NCI-H1048 (cell line): ENCODE results near the gene RHAG.

ENCODE experiments used
- DNase-seq: peaks from one replicate; lab custom pipeline; 2025; lab: John Stamatoyannopoulos, UW

Gene RHAG

DNA sequence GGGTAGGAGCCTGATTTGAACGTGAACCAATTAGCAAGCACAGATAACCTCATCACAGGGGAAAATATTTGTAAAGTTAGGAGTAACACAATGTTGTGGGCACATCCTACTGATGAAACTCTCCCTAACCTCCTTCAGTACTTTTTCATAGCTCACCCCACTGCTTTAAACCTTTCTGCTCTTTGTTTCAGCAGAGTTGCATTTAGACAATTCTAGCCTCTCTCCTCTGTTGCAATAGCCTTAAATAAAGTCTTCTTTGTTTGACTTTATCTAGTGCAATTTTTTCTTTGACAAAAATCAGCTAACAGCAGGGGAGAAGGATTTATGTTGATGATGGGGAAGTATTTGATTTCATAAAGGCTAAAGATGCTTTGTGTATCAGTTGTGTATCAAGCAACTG, 72.1 kb downstream of the RHAG start:
- DNase-seq = no peak

DNA sequence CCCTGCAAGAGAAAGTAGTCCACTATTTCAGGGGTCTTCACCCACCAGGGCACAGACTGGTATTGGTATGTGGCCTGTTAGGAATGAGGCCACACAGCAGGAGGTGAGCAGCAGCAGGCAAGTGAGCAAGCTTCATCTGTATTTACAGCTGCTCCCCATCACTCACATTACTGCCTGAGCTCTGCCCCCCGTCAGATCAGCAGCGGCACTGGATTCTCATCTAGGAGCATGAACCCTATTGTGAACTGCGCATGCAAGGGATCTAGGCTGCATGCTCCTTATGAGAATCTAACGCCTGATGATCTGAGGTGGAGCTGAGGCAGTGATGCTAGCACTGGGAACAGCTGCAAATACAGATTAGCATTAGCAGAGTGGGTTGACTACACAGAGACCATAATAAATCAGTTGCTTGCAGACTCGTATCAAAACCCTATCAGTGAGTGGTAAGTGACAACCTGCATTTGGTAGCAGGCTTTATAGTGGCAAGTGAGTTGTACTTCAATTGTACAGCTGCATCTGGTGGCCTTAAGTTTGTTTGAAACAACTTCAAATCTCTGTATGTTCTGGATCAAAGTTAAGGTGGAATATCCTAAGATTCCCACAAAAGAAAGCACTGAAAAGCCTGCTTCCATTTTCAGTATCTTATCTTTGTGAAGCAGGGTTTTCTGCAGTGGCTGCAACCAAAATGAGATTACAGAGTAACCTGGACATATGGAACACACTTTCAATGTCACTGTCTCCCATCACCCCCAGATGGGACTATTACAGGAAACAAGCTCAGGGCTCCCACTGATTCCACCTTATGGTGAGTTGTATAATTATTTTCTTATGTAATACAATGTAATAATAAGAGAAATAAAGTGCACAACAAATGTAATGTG, 73.4 kb downstream of the RHAG start:
- DNase-seq = no peak

DNA sequence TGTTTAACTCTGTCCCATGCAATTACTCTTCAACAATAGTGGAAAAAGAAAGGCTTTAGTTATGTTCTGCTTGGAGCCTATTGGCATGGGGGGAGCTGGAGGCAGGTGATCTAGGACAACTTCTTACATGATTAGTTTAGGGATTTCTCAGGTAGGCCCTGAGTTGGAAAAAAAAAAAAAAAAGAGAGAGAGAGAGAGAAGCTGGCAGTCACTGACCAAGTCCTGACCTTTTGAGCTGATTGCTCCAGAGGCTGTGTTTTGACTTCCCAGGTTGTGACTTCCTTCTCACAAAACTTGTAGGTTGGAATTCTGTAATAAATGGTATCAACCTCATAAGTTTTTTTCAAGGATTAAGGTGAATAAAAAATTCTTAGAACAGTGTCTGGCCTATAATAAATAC, 78.4 kb downstream of the RHAG start:
- no peak for DNase-seq

DNA sequence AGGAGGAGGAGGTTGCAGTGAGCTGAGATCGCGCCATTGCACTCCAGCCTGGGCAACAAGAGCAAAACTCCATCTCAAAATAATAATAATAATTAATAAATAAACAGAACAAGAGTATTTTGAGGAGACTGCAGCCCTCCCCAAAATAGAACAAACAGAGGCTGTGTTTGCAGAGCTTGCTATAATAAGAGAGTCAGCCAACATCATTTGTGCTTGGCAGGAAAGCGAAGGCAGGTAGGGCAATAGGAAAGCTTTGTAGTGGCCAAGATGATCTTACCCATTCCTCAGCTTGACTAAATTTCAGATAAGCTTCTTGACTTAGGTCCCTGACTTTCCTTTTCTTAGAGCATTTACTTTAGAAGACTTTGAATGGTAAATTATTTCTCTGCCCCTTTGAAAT, 79.5 kb downstream of the RHAG start:
- DNase-seq = no peak

DNA sequence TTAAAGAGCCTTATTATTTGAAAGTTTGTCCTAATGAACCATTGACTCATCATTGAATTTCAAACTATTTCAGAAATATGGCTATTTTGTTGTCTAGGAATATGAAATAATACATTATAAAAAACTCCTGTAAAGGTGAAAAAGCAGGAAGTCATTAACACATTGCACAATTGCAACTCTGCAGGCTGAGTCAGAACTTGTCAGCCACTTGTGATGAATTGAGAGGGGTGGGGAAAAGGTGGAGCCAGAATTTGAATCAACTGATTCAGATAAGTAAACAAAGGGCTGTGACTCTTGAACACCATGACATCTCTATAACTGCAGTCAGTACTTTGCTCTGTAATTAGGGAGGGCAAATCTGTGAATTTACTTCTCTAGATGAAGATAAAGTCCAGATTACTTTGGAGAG, 80.2 kb downstream of the RHAG start:
- no peak for DNase-seq

DNA sequence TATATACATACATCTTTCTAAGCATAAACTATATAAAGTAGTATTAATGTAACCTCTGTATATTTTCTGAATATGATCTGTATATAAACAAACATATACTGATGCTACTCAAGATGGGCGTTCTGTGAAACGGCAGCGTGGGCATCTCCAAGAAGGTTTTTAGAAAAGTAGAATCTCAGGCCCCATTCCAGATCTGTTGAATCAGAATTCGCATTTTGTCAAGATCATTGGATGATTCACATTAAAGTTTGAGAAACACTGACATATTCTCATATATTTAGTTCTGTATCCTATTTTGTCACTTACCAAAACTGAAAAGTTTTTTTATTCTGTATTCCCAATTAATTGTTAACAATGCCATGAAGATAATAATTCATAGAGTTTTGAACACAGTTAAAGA, 80.7 kb downstream of the RHAG start:
- no peak for DNase-seq
